SK-N-SH treated with all-trans-retinoic acid at 6 μM for 48 hours (cell line): ENCODE measurements around the gene CFAP210.

Source experiments
- CREB5 ChIP-seq: fragments of 250-450 bp; sonication (Bioruptor Pico); IDR thresholded peaks from 2 replicates; pipeline ENCODE4 v1.5.1; 2020; ENCODE audit warnings: low read depth, mild to moderate bottlenecking, moderate library complexity
- CSRNP3 ChIP-seq: fragments of 250-450 bp; sonication (Bioruptor Pico); IDR thresholded peaks from 2 replicates; pipeline ENCODE4 v1.5.1; 2021; ENCODE audit warnings: mild to moderate bottlenecking, moderate library complexity
- POU6F1 ChIP-seq: fragments of 250-450 bp; sonication (Bioruptor Pico); IDR thresholded peaks from 2 replicates; pipeline ENCODE4 v1.8.0; 2021; ENCODE audit warnings: low read depth, mild to moderate bottlenecking, moderate library complexity, borderline replicate concordance
- SNAI2 ChIP-seq: fragments of 250-450 bp; sonication (Bioruptor Pico); IDR thresholded peaks from 2 replicates; pipeline ENCODE4 v1.5.0; 2020; ENCODE audit warnings: mild to moderate bottlenecking, moderate library complexity
- ZNF565 ChIP-seq: fragments of 450-650 bp; formaldehyde crosslinking; conservative IDR thresholded peaks from 2 replicates; pipeline ENCODE4 v1.5.0; 2020; ENCODE audit warnings: low read depth, mild to moderate bottlenecking, moderate library complexity
- ZNF8 ChIP-seq: fragments of 450-650 bp; formaldehyde crosslinking; IDR thresholded peaks from 2 replicates; pipeline ENCODE4 v1.5.0; 2020; ENCODE audit warnings: mild to moderate bottlenecking, moderate library complexity

GRCh38 chr2:169620509-169620908 lies 73.7 kb downstream of the CFAP210 start:
- TF ChIP-seq ZNF565 (CRISPR knock-in tag) (no peak), ZNF8 (CRISPR knock-in tag) (no peak), CREB5 (CRISPR knock-in tag) (no peak), POU6F1 (CRISPR knock-in tag) (no peak), SNAI2 (CRISPR knock-in tag) (no peak), CSRNP3 (CRISPR knock-in tag) (no peak)
